DLD1 (cell line): Measurements from ENCODE around the gene CHST14.

Experiments used
- in situ Hi-C: cut with HindIII; loops from 2 replicates; pipeline ENCODE4 v1.10.0; 2017; ENCODE audit warnings: low sequenced_read_pairs

CHST14 gene, protein sequence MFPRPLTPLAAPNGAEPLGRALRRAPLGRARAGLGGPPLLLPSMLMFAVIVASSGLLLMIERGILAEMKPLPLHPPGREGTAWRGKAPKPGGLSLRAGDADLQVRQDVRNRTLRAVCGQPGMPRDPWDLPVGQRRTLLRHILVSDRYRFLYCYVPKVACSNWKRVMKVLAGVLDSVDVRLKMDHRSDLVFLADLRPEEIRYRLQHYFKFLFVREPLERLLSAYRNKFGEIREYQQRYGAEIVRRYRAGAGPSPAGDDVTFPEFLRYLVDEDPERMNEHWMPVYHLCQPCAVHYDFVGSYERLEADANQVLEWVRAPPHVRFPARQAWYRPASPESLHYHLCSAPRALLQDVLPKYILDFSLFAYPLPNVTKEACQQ

DNA sequence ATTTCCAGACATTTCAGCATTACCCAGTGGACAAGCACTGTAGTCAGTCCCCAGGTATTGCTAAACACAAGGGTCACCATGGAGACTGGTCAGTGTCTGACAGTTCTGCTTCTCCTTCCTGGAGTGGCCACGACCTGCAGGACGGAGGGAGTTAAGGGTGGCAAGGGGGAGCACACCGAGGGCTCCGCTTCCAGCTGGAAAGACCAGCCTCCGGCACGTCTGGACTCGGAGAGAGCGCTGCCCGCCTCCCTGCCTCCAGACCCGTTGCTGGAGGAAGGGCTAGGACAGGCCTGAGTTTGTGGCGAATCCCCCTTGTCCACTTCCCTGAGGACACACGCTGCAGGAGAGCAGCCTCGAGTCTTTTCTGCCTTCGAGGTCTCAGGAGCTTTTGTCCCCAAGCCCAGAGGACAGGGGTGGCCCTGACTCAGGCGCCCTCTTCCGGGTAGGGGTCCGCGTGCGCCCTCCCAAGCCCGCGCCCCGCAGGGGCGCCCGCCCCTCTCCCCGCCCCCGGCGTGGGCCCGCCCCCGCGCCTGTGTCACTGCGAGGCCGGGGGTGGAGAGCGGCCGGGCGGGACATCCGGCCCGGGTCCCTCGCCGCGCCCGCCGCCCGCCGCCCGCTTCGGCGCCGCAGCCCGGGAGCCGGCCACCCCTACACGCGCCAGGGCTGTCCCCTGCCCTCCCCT is at the start of gene CHST14:
Gene CHST14 (plus strand): TSS at position 562 of the 682 bp plus-strand sequence. CDS start 230 bp downstream, outside the sequence.
- in situ Hi-C loops, result no loop called here

- in situ Hi-C loops, result no loop called here
These were observed 49.3 kb upstream of the CHST14 start for GRCh38 chr15:40421246-40422157.

DNA sequence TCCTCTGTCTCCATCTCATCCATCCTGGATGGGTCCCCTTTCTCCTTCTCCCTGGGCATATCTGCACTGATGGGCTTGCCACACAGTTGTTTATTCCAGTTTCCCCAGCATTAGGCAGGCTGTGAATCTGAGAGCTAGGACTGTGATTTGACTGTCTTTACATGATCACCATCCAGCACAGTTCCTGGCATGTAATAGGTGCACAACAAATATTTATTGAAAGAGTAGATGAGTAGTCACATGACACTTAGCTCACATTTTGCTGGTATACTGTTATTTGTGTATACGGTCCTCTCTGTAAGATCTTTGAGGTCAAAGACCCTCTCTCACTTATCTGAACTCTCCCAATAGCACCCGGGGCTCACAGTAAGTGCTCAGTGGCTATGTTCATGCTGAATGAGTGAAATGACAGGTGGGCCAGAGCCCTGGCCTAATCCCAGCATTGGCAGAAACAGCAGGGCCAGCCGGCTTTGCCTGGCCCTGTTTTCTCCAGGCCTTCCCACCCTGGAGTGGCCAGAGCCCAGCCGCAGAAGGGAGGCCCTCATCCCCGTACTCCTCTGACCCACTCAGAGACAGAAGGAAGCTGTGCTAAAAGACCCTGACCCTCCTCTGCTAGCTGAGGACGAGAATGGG is 46.2 kb upstream of the CHST14 start:
- in situ Hi-C loops, result no loop called here

GRCh38 chr15:40425681-40426080 is 45.1 kb upstream of the CHST14 start:
- in situ Hi-C loops, result no loop called here

DNA sequence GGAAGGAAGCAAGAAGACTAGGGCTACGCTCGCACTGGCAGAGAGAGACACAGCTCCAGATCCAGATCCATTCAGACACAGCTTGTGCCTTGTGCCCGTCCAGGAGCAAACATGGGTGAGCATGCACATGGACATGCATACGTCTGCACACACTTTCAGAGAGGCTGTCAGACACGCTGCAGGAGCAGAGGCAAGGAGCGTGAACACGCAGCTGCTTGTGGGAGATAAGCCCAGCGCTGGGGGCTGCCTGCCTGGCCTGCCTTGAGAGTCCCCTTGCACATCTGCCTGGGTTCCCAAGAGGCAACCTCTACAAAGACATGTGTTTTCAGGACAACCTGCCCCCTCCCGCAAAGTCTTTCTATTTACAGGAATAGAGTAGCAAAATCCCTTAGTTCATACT is 43.6 kb upstream of the CHST14 start:
- in situ Hi-C loops, result no loop called here

DNA sequence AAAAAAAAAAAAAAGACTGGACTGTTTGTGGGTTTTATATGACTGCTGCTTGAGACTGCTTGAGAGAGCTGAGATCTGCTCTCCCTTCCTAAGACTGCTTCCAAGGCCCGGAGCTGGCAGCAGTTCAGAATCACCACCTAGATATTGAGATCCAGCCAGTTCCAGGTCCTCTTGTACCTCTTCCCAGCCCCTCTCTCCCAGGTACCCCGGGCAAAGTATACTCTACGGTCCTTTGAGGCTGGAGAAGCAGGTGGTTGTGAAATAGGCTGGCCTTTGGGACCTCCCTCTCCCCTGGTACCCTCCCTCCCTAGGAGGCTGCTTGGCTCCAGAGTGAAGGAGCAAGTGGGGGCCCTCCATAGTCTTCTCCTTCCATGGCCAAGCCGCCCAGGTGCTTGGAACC is 42.6 kb upstream of the CHST14 start:
- in situ Hi-C loops, result no loop called here

- in situ Hi-C loops, result no loop called here
These were observed 41.6 kb upstream of the CHST14 start for GRCh38 chr15:40429068-40429710.

GRCh38 chr15:40430271-40430805 is 40.4 kb upstream of the CHST14 start:
- in situ Hi-C loops, result no loop called here

DNA sequence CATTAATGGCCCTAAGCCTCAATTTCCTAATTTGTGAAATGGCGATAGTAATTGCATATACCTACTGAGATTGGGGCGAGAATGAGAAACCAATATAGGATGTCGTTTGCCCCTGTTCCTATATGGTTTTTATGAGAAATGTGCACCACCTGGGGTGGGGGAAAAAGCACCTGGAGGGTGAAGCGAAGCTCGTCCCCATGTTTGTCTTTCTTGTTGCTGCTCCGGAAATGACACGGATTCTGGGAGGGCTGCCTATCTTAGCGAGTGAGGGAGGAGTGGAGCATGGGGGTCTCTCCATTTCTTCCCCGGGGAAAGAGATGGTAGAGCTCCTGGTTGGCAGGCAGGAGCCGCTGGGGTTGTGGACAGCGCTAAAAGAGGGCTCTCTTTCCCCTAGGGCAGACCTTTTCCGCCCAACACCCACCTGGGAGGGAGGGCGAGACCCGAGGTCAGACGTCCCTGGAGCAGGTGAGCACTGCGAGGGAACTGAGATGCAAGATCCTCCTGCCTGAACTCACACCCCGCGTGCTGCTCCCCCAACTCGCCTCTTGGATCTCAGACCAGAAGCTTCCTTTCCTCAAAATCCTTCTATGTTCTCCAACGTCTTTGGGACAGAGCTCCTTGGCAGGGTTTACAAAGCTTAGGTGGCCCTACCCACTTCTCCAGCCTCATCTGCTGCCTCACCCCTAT is 35.6 kb upstream of the CHST14 start:
- in situ Hi-C loops, result no loop called here

DNA sequence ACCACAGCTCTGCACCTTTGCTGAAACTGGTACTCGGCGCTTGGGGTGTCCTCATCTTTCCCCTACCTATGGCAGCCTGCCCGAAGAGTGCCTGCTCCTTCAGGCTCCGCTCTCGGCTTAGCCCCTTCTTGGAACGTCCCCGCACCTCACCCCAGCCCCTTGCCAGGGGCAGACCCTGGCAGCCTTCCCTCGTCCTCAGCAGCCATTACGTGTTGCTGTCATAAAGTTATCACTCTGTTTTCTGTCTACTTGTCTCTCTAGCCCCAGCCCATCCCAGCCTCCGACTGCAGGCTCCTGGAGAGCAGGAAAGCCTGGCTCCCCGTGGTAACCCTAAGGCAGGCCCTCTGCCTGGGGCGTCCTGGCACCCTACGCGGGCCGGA is 35.1 kb upstream of the CHST14 start:
- in situ Hi-C loops, result no loop called here

- in situ Hi-C loops, result no loop called here
These were observed 34.5 kb upstream of the CHST14 start for GRCh38 chr15:40436116-40436891.

DNA sequence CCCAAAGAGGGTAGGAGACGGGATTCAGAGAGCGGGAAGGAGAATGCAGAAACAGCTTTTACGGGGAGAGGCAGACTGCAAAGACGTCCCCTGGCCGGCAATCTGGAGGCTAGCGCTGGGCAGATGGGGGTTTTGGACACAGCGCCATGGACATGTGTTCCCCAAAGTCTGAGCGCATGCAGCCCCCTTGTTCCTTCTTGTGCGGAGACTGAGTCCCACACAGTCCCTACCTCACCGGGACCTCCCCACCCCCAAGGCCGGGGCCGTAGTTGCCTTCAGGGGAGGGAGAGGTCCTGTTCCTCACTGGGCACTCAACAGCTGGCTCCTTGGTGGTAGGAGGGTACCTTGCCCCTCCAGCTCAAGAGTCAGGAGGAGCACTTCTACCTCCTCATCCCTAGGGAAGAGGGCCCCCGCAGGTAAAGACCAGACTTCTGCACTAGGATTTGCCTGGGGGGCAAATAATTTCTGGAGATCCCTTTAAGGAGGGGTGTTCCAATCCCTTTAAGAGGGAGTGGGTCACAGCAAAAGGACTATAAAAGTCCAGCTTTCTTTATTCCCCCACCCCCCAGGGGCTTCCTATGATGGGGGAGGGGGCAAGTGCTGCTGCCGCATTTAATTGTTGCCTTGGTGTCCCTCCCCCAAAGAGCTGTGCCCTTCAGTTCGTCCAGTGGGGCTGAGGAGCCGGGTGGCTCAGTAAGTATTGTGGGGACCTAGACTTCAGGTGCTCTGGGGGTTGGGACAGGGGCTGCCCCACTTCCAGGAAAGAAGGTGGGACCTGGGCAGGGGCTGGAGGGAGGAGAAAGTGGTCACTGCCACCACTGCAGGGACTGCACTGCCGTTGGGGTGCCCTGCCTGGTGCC is 33.7 kb upstream of the CHST14 start:
- in situ Hi-C loops, result no loop called here

- in situ Hi-C loops, result no loop called here
These were observed 32.8 kb upstream of the CHST14 start for GRCh38 chr15:40437752-40438687.

DNA sequence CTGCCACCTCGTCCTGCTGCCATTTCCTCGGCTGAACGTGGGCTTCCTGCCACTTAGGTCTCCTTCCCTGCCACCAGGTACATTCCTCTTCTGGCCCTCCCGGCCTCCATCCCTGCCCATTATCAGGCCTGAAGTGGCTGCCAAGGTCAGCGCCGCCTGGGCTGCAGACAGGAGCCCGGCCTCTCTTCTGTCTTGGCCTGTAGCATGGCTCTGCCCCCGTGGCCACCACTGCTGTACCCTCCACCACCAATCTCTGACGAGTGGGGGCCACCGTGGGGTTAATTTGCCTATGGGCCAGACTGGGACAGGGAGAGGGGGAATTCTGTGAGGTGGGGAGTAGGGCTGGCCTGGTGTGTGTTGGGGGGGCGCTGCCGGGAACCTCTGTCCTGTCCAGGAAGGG is 32.1 kb upstream of the CHST14 start:
- in situ Hi-C loops, result no loop called here

- in situ Hi-C loops, result no loop called here
These were observed 31.3 kb upstream of the CHST14 start for GRCh38 chr15:40439461-40439959.

GRCh38 chr15:40439960-40440742 is 30.6 kb upstream of the CHST14 start:
- in situ Hi-C loops, result no loop called here
